GM21529 (cell line): ENCODE measurements around the gene SYT8.

Experiments
- ATAC-seq: cut with Tn5 transposase; IDR thresholded peaks from one replicate; pipeline ENCODE4 v1.9.1; 2021; ENCODE audit not compliant: unreplicated experiment

The SYT8 gene

GRCh38 chr11:1831338-1832210, 3.2 kb upstream of the SYT8 start:
- ATAC-seq = no peak

- no peak for ATAC-seq
These were observed 2.4 kb upstream of the SYT8 start for GRCh38 chr11:1832211-1832919.

- no peak for ATAC-seq
These were observed 1.9 kb upstream of the SYT8 start for GRCh38 chr11:1832920-1833295.

GRCh38 chr11:1834062-1834610, 654 bp upstream of the SYT8 start:
- ATAC-seq = no peak

- ATAC-seq = no peak
These were observed 851 bp downstream of the SYT8 start for GRCh38 chr11:1835671-1836010.

- no peak for ATAC-seq
These were observed 1.5 kb downstream of the SYT8 start for GRCh38 chr11:1836011-1836945.

- peak; percentile 52 for ATAC-seq
These were observed 2.6 kb downstream of the SYT8 start for GRCh38 chr11:1837171-1838076.

- ATAC-seq = no peak
These were observed 3.3 kb downstream of the SYT8 start for GRCh38 chr11:1838077-1838425.

GRCh38 chr11:1838426-1839144, 3.8 kb downstream of the SYT8 start, which contains the start of gene TNNI2:
TNNI2 (plus strand) TSS chr11:1838981; CDS start chr11:1839697, 716 bp downstream.
- no peak for ATAC-seq

- no peak for ATAC-seq
These were observed 4.6 kb downstream of the SYT8 start for GRCh38 chr11:1839204-1839923.

GRCh38 chr11:1839924-1840779, 5.4 kb downstream of the SYT8 start:
- ATAC-seq = peak; percentile 43

GRCh38 chr11:1840780-1841480, 6.1 kb downstream of the SYT8 start:
- ATAC-seq = no peak

- no peak for ATAC-seq
These were observed 6.8 kb downstream of the SYT8 start for GRCh38 chr11:1841511-1842148.

GRCh38 chr11:1842149-1843097, 7.6 kb downstream of the SYT8 start:
- ATAC-seq = no peak

GRCh38 chr11:1843098-1843473, 8.3 kb downstream of the SYT8 start:
- no peak for ATAC-seq

- ATAC-seq = no peak
These were observed 9.0 kb downstream of the SYT8 start for GRCh38 chr11:1843796-1844195.
